GM19328 (cell line): Measurements from ENCODE around the gene GHR.

Experiments
- ATAC-seq: cut with Tn5 transposase; IDR thresholded peaks from one replicate; pipeline ENCODE4 v1.9.1; 2021; ENCODE audit warnings: mild to moderate bottlenecking, moderate library complexity; ENCODE audit not compliant: unreplicated experiment

GHR gene

DNA sequence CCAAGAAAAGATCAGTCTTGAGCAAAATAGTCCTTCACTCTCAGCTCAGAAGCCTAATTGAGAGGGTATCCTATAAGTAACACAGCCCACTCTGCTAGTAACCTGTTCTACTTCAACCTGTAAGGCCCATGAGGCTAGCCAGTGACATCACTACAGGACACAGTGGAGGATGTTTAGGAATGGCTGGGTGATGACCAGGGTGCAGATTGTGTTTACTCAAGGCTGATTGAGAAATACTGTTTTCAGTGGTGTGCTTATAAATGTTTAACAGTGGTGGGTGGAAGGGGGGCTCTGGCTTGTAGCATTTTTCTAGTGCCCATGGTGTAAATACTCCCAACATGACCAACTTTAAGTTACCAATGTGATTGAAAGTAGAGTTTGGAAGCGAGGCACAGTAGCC, 173.6 kb downstream of the GHR start:
- ATAC-seq, result no peak

DNA sequence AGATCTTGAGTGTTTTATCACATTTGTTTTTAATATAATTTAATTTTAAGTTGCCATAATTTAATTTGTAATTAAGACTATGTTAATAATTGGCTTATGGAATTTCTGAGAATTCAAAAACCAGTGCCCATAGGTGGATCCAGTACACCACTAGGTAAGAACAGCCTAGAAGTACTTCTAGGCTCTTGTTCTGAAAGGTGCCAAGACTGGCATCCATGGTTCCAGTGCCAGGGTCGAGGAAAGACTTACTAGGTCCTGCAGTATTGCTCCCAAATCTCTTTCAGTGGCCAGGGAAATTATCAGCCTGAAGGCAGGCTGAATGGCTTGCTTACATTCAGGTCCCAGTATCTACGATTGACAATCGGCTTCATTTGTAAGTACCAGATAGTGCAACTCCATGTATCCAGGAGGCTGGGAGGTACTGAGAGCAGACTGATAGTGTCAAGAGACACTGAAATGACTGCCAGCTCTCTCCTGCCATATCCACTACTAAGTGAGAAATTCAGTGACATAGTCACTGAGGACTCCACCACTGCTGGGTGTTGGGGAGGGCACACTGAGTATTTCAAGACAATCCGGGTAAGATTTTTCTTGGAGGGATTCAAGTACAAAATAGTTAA, 174.2 kb downstream of the GHR start:
- ATAC-seq, result no peak

DNA sequence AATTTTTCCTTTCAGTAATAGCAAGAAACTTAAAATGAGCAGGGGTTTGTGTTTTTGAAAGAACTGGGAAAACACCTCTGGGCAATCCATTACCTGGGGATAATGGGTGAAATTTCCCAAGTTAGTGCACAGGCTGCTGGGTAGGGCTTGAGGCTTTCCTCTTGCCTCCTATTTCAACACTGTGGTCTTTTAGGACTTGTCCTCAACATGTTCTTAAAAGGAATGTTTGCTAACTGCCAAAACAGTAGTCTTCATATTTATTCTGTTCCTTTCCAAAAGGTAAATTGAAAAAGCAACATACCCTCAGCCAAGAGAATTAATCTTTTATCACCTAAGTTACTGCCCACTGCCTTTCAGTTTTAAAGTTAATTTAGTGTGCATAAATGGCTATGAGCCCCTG, 175.1 kb downstream of the GHR start:
- ATAC-seq, result no peak

DNA sequence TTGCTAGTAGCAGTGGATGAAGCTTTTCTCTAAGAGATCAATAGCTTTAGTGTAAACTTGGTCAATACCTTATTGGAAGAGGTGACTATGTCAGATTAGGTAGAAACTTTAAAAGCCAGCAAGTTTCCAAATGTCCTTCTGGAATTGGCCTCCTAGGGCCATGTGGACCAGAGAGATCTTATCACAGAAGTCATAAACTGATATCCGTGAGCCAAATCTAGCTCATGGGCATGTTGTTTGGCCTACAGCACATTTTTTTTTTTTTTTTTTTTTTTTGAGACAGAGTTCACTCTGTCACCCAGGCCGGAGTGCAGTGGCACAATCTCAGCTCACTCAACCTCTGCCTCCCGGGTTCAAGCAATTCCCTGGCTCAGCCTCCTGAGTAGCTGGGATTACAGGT, 175.9 kb downstream of the GHR start:
- ATAC-seq, result no peak

DNA sequence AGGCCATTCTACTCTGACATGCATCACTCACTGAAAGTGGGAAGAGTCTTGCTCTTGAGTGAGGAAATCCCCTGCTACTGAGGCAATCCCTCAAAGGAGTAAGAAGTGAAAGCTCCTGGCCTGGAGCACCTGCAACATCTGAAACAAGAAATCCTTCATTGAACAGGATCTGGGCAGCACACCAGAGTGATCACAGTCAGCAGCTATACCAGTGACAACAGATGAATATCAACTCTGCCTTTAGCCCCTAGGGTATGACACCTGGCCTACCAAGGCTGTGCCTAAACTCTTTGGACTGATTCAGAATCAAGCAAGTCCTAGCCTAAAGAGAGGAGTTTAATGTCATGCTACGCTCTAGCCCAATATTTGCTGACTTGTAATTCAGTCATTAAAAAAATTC, 177.2 kb downstream of the GHR start:
- no peak for ATAC-seq

DNA sequence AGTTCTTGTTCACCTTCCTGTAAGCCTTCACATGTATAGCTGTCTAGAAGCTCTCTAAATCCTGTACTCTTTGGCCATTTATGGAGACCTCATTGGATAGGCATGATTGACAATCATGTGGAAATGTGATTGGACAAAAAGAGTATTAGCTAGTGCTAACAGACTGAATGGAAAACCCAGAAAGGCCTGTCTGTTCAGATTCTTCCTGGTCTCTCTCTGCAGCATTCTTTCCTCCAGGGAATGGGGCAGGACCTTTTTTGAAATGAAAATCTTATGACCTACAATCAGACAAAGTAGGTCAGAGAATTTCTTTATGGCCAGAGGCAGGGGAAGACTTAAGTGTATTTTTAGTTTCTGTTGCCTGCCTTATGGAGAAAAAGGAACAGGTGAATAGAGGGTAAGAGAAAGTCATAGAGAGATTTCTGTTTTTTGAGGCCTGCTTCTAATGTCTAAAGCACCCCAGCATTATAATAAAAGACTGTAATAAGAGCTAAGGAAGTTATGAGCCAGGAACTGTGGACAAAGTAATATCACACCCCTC, 181.0 kb downstream of the GHR start:
- no peak for ATAC-seq

DNA sequence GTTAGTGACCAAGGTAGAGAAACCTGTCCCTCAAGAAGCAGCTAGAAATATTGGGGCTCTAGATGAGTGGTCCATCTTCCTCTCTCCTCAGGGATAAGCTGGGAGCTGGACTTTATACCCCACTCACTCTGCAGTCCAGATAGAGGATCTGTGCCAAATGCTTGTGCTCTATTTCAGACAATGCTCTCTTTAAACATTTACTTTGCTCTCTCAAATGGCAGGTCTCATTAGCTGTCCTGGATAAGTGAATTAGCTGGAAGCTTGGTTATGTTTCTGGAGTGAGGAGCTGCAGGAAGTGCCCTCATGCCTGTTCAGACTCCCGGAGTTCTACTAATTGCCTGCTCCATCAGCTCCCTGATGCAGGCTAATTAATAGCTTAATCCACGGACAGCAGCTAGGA, 182.3 kb downstream of the GHR start:
- no peak for ATAC-seq

DNA sequence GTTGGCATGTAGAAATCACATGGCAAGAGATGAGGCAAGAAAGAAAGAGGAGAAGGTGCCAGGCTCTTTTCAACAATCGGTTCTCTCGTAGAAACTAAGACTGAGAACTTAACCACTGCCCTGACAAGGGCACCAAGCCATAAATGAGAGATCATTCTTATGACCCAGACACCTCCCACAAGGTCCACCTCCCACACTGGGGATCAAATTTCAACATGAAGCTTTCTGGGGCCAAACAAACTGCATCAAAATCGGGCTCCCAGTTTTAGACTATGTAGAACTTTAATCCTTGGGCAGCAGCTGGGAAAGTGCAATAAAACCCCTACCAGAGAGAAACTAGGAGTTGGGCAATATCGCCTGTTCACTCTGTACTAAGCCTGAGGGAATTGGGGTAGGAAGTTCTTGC, 183.2 kb downstream of the GHR start:
- ATAC-seq, result no peak

DNA sequence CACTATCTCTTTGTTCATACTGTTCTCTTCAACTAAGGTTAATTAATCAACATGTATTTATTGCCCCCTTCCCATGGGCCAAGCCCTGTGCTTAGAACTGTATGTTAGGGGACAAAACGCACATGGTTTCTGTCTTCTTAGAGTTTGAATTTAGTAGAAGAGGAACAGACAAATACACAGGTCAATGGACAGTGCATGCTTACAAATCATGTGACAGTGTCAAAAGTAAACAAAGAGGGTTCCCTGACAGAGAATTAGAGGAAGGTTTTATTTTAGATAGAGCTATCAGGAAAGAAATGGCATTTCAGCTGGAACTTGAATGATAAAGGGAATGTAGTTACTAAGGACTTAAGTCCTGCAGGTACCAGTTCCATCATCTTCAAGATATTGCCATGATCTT, 188.2 kb downstream of the GHR start:
- no peak for ATAC-seq

DNA sequence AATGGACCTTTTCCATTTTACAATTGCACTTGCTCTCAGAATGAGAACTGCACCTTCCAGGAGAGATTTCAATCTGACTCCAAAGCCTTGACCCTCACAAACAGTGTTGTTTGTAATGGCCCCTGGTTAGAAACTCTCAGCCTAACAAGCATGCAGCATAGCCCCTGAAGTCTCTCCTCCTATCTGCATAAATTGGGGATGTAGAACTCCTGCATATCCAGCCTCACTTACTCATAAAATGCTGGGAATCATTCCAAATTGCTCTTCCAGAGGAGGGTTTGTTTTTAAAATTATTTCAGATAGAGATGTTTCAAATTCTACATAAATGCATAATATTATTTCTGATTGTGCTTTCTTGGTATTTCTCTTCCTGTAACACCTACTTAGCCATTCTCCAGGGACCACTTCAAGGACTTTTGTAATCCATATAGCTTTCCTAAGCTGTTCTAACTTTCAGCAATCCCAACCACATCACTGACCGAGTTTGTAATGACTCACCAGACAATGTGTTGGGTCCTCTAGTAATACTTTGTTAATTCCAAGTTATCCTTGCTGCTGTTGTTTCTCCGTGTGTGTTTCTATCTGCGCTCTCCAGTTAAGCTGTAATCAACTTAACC, 189.6 kb downstream of the GHR start:
- no peak for ATAC-seq

DNA sequence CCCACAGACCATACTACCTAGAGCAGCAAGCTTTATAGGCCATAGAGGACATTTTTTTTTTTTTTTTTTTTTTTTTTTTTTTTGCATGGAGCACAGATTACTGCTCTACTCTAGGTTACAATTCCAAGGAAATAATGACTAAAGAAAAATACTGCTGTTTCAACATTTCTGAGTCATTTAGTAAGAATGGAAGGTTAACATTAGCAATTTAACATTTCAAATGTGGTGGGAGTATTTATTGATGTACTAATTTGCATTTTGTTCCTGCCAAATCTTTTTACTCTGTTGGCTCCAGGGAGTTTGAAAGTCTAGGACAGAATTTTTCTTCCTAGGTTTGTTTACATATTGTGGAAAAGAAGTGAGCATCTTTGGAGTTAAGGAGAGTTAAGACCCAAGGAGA, 191.3 kb downstream of the GHR start:
- no peak for ATAC-seq

DNA sequence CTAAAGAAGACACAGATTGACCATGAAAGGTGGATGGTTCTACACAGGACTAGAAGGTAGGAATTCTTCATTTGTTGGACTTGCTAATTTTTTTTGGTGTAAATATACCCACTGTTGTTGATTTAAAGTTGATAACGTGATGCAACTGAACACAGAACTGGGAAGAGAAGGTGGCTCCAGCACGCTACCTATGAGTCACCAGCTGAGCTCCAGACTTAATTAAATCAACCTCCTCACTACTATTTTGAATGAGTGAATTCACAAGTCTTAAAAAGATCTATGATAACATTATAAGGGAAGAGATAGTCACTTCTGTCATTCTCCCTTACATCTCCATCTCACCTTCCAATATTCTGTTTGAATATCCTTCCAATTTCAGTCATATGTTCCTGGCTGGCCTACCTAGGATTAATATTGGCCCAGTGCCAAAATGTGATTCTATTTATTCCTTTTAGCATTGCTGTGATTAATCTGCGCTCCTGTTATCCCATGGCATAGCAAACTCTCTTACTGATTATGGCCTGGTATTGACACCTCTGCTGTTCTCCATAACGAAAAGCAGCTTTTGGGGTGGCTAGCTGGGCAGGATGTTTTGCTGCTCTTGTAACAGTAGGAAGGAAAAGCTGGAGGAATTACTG, 197.5 kb downstream of the GHR start:
- no peak for ATAC-seq

DNA sequence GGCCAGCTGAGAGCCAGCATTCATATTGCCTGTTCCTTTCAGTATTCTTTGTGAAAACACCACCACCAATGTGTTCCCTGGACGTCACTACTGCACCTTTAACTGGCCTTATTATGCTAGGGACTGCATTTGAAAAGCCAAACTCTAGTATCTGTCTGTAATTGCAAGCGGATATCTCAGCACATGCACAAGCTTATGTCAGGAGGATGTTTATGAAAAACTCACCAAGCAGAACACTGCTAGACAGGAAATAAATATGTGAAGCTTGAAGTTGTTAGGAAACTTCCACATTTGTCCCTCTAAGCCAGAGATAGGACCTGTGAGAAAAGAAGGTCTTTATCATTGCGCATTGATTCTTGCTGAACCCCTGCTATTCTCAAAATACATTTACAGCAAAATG, 198.0 kb downstream of the GHR start:
- no peak for ATAC-seq

DNA sequence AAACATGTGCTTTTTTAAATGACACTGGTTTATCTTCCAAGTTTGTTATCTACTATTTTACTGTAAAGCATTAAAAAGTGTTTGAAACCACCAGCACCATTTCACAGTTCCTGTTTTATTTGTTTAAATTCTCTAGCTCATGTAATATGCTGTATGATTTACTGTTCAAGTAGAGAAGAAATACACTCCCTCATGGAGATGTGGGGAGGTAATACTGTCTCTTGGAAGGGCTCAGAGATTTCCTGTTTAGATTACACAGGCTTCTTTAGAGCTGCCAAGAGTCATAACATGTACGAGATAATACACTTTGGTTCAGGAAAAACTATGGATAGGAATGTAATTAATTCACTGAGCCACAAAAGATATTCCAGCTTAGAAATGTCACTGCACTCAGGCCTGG, 198.4 kb downstream of the GHR start:
- ATAC-seq, result no peak

DNA sequence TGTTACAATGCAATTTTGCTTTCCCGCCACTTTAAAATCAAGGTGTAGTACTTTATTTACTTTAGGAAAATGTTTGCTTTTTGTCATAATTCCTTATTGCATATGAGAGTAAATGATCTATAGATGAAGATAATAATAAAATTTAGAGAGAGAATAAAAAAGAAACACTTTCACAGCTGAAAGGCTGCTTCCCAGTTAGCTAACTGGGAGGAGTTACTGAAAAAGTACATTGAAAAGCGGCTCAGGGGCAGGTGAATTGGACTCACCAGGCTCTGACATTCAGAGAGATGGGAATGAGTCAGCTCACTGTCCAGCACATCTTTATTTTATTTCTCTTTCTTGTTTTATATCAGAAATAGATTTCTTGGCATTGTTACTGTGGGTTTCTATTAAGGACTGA, 201.7 kb downstream of the GHR start:
- ATAC-seq, result no peak

DNA sequence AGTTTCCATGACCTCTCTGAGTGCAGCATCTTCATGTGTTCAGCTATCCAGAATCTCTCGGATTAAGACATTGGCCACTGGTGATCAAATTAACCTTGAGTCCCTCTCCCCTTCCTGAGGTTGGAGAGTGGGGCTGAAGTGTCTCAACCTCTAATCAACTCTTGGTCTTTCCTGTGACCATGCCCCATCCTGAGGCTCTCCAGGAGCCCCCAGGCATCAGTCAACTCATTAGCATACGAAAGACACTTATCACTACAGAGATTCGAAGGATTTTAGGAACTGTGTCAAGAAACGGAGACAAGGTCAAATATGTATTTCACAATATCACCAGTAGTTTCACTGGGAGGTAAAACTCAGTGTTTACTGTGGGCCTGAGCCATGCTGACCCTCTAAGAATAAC, 203.2 kb downstream of the GHR start:
- no peak for ATAC-seq

DNA sequence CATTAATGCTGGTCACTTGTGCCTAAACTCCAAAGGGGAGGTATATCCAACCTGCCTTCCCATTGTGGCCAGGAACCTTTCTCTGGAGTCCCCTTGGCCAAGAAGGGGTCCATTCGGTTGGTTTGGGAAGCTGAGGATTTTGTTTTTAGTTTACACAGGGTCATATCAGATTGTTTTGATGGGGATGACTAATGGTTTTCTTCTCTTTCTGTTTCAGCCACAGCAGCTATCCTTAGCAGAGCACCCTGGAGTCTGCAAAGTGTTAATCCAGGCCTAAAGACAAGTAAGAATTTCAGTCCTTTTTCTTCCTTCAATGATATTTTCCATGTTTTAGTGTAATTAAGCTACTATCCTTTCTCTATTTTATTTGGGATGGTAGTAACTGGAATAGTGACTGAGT, 205.6 kb downstream of the GHR start:
- ATAC-seq, result no peak

DNA sequence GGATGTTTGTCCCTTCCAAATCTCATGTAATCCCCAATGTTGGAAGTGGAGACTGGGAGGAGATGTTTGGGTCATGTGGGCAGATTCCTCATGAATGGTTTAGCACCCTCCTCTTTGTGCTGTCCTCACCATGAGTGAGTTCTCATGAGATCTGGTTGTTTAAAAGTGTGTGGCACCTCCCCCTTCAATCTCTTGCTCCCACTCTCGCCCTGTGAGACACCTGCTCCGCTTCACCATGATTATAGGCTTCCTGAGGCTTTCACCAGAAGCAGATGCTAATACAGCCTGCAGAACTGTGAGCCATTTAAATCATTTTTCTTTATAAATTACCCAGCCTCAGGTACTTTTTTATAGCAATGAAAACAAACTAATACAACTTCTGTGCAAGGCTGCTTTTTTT, 206.0 kb downstream of the GHR start:
- no peak for ATAC-seq

DNA sequence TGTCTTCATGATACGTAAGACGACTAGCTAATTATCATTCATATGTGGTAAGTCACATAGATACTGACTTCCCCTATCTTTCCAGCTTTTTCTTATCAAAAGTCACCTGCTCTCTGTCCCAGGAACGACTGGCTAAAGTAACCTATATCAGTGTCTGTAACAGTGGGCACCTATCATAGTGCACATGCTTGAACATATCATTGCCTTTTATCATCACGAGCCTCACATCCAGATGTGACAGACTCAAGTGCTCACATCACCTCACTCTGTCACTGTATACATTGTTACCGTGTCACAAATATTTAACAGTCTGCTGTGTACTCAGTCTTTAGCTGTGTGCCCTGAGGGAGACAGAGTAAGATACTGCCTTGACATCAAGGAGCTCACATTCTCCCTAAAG, 208.0 kb downstream of the GHR start:
- no peak for ATAC-seq

DNA sequence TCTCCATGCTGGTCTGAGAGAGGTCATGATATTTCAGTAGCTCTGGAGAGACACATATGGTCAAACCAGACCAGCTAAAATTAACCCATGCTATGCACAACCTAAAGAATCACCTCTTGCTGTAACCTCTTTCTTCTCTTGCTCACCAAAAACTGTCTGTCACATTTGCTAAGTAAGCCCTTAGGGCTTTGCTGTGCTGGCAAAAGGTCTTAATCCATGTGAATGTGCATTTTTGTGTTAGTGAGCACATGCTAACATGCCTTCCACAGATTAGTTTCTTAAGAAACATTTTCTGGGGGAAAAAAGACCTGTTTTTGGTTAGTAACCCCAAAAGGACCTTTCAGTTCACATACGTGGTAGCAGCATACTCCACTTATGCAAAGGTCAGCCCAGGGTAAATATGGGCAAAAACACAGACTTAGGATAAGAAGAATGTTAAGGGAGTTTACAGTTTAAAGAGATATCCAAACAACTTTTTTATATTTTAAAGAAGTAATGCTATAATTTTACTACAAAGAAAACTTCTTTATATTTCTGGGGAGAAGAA, 209.2 kb downstream of the GHR start:
- ATAC-seq, result no peak

DNA sequence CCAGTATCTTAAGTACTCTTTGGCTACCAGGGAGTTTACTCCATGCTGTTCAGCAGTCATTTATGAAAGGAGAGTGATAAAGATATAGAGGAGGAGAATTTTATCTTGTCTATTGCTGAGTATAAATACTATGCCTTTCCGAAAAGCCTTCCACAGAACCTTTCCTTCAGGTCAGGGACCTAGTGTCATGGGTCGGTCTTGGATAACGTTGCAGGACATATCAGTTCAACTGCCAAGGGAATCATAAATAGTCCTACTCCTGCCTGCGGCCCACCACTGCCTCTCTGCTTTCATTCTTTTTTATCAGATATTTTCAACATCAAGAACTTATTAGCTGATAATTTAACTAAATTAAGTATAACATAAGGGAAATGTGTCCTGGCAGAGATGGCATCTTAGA, 211.3 kb downstream of the GHR start:
- ATAC-seq, result no peak

DNA sequence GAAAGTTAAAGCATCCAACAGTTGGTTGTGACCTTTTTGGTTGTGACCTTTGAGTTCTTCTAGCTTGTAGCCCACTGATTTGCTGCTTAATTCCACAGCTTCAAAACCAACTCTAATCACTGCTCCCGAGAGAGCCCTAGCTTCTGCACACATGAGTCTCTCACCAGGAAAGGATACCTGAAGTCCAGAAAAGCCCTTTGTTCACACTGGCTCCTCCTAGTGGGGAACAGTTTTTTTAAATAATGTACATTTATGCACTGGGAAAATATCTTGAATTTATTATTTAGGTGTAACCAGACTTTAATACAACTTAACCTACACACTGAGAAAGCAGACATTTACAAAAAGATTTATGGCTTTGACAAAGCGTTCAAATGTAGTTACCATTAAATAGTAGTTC, 213.2 kb downstream of the GHR start:
- ATAC-seq, result no peak
